Measurements from ENCODE around the gene TMEM184A.
"Not testable (repeated sequence)": the region's sequence is repeated elsewhere in the genome, so short reads cannot be mapped to it uniquely, and the experiment has no call there.

The TMEM184A gene

GRCh38 chr7:1523208-1523607, 32.8 kb downstream of the TMEM184A start:
- no peak for DNase-seq (ENCODE audit: low spot score)

- no peak for DNase-seq (ENCODE audit: low spot score)
Measured at GRCh38 chr7:1521456-1521855, 34.5 kb downstream of the TMEM184A start.

GRCh38 chr7:1520539-1521234, 35.3 kb downstream of the TMEM184A start:
- DNase-seq (ENCODE audit: low spot score) = peak; percentile 94

- not testable (repeated sequence) for DNase-seq (ENCODE audit: low spot score)
Measured at GRCh38 chr7:1519322-1519922, 36.6 kb downstream of the TMEM184A start.

GRCh38 chr7:1516586-1517251, 39.3 kb downstream of the TMEM184A start:
- no peak for DNase-seq (ENCODE audit: low spot score)

- not testable (repeated sequence) for DNase-seq (ENCODE audit: low spot score)
Measured at GRCh38 chr7:1515509-1515967, 40.5 kb downstream of the TMEM184A start.

GRCh38 chr7:1514995-1515401, 41.0 kb downstream of the TMEM184A start:
- DNase-seq (ENCODE audit: low spot score) = no peak

- DNase-seq (ENCODE audit: low spot score) = no peak
Measured at GRCh38 chr7:1514407-1514806, 41.6 kb downstream of the TMEM184A start.

- peak; percentile 91 for DNase-seq (ENCODE audit: low spot score)
Measured at GRCh38 chr7:1513657-1514095, 42.3 kb downstream of the TMEM184A start.

- DNase-seq (ENCODE audit: low spot score) = peak; percentile 86
Measured at GRCh38 chr7:1512781-1513656, 43.0 kb downstream of the TMEM184A start.

GRCh38 chr7:1511444-1512422, 44.3 kb downstream of the TMEM184A start:
- no peak for DNase-seq (ENCODE audit: low spot score)

GRCh38 chr7:1510780-1511154, 45.2 kb downstream of the TMEM184A start:
- DNase-seq (ENCODE audit: low spot score) = no peak

GRCh38 chr7:1509226-1509625, 46.8 kb downstream of the TMEM184A start:
- no peak for DNase-seq (ENCODE audit: low spot score)

GRCh38 chr7:1508277-1508758, 47.7 kb downstream of the TMEM184A start:
- no peak for DNase-seq (ENCODE audit: low spot score)

GRCh38 chr7:1505731-1506550, 50.1 kb downstream of the TMEM184A start:
- DNase-seq (ENCODE audit: low spot score) = no peak

GRCh38 chr7:1503816-1504775, 51.9 kb downstream of the TMEM184A start, which contains the start of gene INTS1:
Gene INTS1 (minus strand): TSS chr7:1504389. CDS start chr7:1503960, 429 bp downstream.
- DNase-seq (ENCODE audit: low spot score) = peak; percentile 89

- no peak for DNase-seq (ENCODE audit: low spot score)
Measured at GRCh38 chr7:1503390-1503789, 52.6 kb downstream of the TMEM184A start.

GRCh38 chr7:1502845-1503244, 53.2 kb downstream of the TMEM184A start:
- DNase-seq (ENCODE audit: low spot score) = no peak
